Measurements from ENCODE around the gene NOL4L. TPM values are rescaled to one million over a fixed set of nuclear protein-coding genes. Genes with fewer than 3 reads are reported as not detected.

Gene NOL4L
- polyA plus RNA-seq, 1 experiment, result 10.9 TPM

DNA sequence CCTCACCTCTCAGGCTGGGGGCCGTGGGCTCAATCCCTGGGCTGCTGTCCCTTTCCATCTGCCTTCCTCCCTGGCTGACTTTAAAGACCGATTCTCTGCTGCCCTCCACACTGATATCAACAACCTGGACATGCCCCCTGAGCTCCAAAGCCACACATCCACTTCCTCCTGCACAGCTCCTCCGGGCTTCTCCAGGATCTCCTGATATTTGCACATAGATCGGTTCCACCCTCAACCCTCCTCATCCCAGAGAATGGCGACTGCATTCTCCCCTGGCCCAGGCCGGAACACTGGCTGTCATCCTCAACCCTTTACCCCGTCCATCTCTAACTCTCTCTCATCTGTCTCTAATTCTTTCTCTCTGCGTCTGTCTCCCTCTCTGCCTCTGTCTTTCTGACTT is 21.0 kb upstream of the NOL4L start:
- no peak for DNase-seq (ENCODE audit: low read depth)
- Histone ChIP-seq H3K27me3 (ENCODE audit: control insufficient read depth, insufficient read depth, low read length) (peaks cover 22% of the 10 kb centered on the region), H3K36me3 (ENCODE audit: control insufficient read depth, insufficient read depth, low read length) (no peaks in the 10 kb centered on the region), H3K4me3 (ENCODE audit: low read depth, low read length) (no peak overlapping the region)
- TF ChIP-seq, protein P1, sequence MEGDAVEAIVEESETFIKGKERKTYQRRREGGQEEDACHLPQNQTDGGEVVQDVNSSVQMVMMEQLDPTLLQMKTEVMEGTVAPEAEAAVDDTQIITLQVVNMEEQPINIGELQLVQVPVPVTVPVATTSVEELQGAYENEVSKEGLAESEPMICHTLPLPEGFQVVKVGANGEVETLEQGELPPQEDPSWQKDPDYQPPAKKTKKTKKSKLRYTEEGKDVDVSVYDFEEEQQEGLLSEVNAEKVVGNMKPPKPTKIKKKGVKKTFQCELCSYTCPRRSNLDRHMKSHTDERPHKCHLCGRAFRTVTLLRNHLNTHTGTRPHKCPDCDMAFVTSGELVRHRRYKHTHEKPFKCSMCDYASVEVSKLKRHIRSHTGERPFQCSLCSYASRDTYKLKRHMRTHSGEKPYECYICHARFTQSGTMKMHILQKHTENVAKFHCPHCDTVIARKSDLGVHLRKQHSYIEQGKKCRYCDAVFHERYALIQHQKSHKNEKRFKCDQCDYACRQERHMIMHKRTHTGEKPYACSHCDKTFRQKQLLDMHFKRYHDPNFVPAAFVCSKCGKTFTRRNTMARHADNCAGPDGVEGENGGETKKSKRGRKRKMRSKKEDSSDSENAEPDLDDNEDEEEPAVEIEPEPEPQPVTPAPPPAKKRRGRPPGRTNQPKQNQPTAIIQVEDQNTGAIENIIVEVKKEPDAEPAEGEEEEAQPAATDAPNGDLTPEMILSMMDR (IDR thresholded peaks at IDR 0.05; ENCODE audit: insufficient read depth, low read depth, low read length), result no peak
- POLR2A ChIA-PET, result no interaction called here
- CTCF ChIA-PET, result no interaction called here

DNA sequence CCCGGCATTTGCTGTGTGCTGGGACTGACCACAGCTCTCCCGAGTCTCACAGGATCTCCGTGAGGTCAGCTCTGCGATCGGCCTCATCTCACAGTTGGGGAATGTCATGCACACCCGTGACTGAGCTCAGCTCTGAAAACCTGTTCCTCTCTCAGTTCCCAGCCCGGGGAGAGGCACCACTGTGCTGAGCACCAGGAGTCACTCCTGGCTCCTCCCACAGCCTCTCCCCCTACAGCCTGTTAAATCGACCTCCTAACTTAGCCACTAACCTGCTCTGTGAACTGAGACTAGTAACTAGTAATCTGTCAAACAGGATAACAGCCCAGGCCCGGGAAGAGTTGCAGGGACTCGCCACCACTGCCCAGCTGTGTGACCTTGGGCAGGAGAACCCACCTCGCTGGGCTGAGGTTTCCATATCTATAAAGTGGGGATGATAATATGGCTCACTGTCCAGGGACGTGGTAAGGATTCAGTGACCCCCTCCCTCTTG is 20.1 kb upstream of the NOL4L start:
- ChIA-PET POLR2A (no interaction called here), CTCF (no interaction called here)
- Histone ChIP-seq H3K4me3 (ENCODE audit: low read depth, low read length) (no peak overlapping the region), H3K36me3 (ENCODE audit: control insufficient read depth, insufficient read depth, low read length) (no peaks in the 10 kb centered on the region), H3K27me3 (ENCODE audit: control insufficient read depth, insufficient read depth, low read length) (peaks cover 19% of the 10 kb centered on the region)
- TF ChIP-seq, protein P1 (IDR thresholded peaks at IDR 0.05; ENCODE audit: insufficient read depth, low read depth, low read length), result no peak
- no peak for DNase-seq (ENCODE audit: low read depth)

GRCh38 chr20:32603046-32603726 is 18.1 kb upstream of the NOL4L start:
- Histone ChIP-seq H3K36me3 (ENCODE audit: control insufficient read depth, insufficient read depth, low read length) (no peaks in the 10 kb centered on the region), H3K4me3 (ENCODE audit: low read depth, low read length) (no peak overlapping the region), H3K27me3 (ENCODE audit: control insufficient read depth, insufficient read depth, low read length) (peaks cover 18% of the 10 kb centered on the region)
- TF ChIP-seq, protein P1 (IDR thresholded peaks at IDR 0.05; ENCODE audit: insufficient read depth, low read depth, low read length), result no peak
- DNase-seq (ENCODE audit: low read depth), result no peak
- ChIA-PET CTCF (no interaction called here), POLR2A (no interaction called here)

GRCh38 chr20:32602273-32602672 is 17.1 kb upstream of the NOL4L start:
- ChIA-PET CTCF (no interaction called here), POLR2A (no interaction called here)
- Histone ChIP-seq H3K4me3 (ENCODE audit: low read depth, low read length) (no peak overlapping the region), H3K27me3 (ENCODE audit: control insufficient read depth, insufficient read depth, low read length) (peaks cover 18% of the 10 kb centered on the region), H3K36me3 (ENCODE audit: control insufficient read depth, insufficient read depth, low read length) (no peaks in the 10 kb centered on the region)
- TF ChIP-seq, protein P1 (IDR thresholded peaks at IDR 0.05; ENCODE audit: insufficient read depth, low read depth, low read length), result no peak
- no peak for DNase-seq (ENCODE audit: low read depth)

DNA sequence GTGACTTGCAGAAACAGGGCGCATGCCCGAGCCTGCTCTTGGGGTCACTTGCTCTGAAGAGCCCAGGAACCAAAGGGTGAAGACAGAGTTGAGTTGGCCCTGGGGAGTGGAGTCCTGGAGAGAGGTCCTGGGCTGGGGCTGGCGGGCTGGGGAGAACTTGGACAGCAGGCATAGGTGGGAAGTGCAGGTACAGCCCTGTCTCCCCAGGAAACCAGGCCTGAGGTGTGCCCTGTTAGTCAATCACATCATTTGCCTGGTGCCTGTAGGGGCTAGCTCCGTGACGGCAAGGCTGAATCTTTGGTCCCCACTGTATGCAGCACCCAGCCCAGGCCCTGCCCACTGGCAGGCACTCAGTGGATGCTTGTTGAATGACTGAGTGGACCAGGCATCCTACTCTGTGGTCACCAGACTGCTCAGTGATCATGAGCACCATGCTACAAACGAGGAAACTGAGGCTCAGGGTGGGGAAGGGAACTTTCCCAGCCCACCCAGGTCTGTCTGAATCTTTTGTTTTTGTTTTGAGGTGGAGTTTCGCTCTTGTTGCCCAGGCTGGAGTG is 15.6 kb upstream of the NOL4L start:
- ChIA-PET CTCF (interaction anchor here (1.0 kb wide), 1 partner anchor 226 kb away, joined by 3 read pairs; no protein-coding TSS in a partner anchor), POLR2A (no interaction called here)
- no peak overlapping the region for H3K4me3 ChIP-seq (ENCODE audit: low read depth, low read length)
- no peaks in the 10 kb centered on the region for H3K36me3 ChIP-seq (ENCODE audit: control insufficient read depth, insufficient read depth, low read length)
- DNase-seq (ENCODE audit: low read depth), result no peak
- H3K27me3 ChIP-seq (ENCODE audit: control insufficient read depth, insufficient read depth, low read length), result peaks cover 10% of the 10 kb centered on the region; the same call in 1 of the 2 replicates
- TF ChIP-seq, protein P1 (IDR thresholded peaks at IDR 0.05; ENCODE audit: insufficient read depth, low read depth, low read length), result no peak

Measured in BJ (cell line).